Right kidney (tissue), 1 donor: ENCODE measurements around the gene TEAD1.
"Not testable (repeated sequence)": the region's sequence is repeated elsewhere in the genome, so short reads cannot be mapped to it uniquely, and the experiment has no call there.

ENCODE experiments used
- DNase-seq: peaks from one replicate; pipeline ENCODE4 v3.0.0-alpha.2; 2016

Gene TEAD1

DNA sequence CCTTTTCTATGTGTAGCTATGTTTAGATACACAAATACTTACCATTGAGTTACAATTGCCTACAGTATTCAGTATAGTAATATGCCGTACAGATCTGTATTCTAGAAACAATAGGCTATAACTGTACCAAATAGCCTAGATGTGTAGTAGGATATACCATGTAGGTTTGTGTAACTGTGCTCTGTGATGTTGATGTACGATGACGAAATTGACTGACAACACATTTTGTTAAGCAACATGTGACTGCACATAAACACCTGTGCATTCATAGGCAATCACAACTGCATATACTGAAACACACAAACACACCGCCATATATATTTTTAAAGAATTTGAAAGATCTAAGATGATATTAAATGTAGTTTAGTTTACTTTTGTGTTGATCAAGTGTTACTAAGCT is 60.4 kb downstream of the TEAD1 start:
- no peak for DNase-seq

DNA sequence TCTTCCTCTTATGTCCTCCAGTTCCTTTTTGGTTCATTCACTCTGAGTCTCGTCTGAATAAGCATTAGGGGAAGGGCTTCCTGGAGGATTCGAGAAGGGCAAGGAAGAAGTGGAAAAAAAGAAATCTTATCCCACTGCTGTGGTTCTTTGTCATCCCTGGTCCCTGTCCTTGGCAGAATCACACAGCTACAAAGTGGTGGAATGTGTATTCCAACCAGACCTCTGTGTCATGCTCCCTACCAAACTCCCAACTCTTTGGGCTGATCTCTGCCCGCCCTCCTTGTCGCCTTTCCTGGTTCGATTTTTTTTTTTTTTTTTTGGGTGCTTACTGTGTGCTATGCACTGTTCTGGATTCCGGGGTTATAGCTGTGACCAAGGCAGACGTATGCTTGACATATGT is 61.0 kb downstream of the TEAD1 start:
- DNase-seq = no peak

DNA sequence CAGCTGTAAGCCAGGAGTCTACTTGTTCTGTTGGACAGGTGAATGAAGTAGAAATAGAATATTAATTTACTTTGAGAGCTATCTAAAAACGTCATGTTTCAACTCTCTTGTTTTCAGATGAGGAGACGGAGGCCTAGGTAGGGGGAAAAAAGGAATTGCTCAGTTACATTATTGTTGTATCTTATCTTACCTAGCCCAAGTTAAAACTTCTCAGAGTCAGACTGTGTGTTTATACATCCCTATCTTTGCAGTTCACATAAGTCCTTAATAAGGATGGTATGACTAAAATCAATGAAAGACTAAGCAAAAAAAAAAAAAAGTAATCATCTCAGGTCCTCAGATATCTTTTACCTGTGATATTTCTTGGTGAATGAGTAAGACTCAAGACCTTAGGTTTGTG is 62.8 kb downstream of the TEAD1 start:
- DNase-seq = no peak

DNA sequence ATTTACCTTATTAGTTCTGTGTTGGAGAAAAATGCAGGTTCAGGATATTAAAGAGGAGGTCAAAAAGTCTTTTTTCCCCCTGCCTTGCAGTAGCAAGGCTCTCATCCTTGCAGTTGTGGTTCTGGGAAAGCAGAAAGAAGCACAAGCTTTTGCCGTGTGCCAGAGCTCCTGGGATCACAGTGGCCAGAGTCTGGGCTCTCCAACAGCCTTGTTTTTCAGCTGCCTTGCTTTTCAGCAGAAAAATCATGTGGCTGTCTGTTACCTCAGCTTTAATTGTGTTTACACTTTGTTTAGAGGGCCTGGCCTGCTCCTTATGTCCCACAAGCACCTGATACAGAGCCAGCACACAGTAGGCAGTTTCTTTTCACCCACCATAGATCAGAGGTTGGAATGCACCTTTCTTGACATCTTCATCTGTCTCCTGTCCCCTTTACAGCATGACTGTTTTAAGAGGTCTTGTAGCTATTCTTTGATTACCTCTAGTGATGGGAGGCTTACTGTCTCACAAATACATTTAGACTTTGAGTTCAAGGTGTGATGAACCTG is 67.5 kb downstream of the TEAD1 start:
- DNase-seq = no peak

DNA sequence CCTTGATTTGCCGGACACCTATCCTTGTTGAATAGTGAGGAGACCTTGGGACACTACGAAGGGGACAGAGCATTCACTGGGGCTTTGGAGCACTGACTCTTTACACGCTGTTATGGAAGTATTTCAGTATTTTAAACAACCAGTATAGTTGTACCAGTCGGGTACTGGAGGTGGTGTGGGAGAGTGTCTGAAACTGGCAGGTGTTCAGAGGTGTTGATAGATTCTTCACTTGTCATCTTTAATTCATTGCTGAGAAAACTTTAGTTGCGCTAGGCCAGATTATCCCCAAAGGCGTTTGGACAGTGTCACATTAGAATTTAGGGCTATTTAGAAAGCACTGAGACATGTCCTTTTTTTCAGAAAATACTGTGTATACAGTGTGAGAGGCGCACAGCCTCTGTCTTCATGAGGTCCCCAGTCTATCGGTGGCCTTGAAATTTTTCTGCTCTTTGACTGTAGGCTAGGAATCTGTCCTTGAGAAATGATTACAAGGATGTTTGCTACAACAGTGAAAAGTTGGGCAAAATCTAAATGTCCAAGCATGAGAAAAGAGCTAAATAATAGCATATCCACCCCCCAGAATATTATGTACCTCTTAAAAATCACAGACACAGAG is 69.7 kb downstream of the TEAD1 start:
- DNase-seq = peak; percentile 16

GRCh38 chr11:12744826-12745502 is 70.7 kb downstream of the TEAD1 start:
- DNase-seq = peak; percentile 55

DNA sequence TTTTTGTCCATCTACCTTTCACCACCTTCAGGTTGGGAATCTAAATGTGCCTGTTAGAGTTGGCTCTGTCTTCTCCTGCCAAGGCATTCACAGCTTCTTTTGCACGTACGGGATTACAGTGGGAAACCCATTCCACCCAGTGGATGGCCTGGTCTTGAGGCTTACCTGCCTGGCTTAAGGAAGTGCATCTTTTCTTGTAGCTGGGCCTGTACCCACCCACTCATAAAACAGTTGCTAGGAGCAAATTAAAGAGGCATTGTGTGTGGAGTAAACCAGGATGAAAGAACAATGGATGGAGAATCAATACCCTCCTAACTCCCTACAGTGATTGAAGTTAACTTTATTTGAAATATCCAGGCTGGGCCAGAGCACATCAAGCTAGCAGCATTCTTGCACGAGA is 71.6 kb downstream of the TEAD1 start:
- no peak for DNase-seq

DNA sequence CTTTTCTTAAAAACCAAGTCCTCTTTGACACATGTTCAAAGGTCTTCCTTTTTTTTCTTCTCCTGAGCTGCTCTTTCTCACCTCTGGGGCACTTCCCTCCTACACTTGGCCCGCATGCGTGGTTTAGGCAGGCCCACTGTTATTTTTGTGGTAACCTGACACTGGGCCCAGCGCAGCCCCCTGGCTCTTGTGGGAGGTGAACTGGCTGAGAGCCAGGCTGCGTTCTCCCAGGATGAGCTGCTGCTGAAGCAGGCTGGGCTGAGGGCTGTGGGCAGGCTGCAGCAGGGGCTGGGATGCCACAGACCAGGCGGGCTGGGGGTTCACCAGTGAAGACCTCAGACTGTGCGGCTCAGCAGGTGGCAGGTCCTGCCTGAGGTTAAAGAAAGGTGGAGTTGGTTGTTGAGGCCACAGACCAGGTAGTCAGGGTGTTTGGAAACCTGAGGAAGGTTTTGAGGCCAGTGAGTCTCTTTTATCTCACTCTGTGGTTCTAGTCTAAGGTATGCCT is 72.4 kb downstream of the TEAD1 start:
- DNase-seq = peak; percentile 74

DNA sequence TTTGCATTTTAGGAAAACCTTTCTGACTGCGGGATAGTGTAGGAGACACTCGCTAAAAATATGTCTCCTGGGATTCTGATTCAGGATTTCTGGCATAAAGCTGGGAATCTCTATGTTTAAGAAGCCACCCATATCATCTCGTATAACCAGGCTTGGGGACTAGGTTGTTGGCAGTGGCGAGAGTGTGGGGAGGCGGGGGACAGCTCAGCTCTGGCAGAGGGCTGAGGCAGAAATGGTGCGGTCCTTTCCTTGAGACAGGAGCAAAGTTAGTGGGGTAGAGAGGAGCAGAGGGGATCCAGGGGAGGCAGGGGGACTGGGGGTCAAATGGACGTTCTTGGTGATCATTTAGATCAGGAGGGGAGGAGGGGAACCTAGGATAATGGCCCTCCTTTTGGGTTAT is 74.3 kb downstream of the TEAD1 start:
- DNase-seq = no peak

DNA sequence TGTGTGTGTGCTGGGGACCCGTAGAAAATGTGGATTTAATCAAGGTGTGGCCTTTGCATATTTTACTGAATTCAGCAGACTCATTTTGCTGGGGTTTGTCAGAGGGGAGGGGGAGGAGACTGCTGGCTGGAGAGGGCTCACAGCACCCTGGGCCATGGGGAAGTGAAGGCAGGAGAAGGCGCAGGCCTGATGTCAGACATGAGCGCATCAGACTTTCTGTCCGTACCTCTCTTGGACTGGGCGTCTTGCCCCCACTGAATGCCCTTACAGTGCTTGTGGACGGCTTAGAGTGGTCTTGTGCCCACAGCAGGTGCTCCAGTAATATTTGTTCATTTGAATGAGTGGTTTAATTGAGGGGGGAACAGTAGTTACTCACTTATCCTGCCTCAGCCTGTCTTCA is 75.2 kb downstream of the TEAD1 start:
- DNase-seq = no peak

GRCh38 chr11:12750181-12750580 is 76.0 kb downstream of the TEAD1 start:
- DNase-seq = no peak

GRCh38 chr11:12752868-12753524 is 78.8 kb downstream of the TEAD1 start:
- no peak for DNase-seq

- DNase-seq = no peak
These were observed 79.8 kb downstream of the TEAD1 start for GRCh38 chr11:12754021-12754420.

DNA sequence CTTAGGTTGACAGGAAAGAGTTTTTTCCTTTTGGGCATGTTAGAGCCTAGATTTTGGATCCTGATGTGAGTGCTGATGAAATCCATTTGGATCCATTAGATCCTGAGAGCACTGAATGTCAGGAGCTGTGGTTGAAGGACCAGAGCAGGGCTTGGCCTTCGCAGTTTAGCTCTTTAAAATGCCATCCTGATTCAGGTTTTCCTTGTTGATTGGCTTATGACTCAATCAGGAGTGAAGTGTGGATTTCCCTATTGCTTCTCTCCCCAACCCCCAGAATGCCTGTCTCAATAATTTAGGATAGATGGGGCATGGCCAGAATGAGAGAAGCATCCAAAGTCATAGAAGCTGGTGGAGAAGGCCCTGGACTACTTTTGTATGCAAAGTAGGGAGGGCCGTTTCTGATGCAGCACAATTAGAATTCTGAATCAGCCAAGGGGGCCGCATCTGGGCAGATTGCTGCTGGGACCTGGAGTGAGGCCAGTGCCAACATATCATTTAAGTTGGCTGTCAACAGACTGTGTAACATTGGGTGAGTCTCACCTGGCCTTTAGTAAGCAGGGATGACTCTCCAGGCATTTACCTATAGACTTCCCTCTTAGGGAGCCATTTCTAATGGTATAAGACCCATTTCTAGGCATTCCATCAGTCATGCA is 80.5 kb downstream of the TEAD1 start:
- no peak for DNase-seq

GRCh38 chr11:12755510-12756453 is 81.6 kb downstream of the TEAD1 start:
- no peak for DNase-seq

DNA sequence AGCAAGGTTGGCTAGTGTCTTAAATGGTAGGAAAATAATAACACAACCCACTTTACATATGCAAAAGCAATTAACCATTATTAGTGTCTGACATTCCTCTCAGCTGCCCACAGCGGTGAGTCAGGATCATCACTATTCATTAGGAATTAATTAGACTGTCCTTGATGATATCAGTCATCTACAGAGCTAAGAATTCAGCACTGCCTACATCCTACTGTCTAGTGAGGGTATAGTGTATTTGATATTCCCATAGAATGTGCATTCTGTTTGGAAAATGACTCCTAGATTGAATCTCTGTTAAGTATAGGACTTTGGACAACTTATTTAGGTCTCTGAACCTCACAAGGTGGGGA is 82.2 kb downstream of the TEAD1 start:
- DNase-seq = no peak

GRCh38 chr11:12756867-12757266 is 82.6 kb downstream of the TEAD1 start:
- no peak for DNase-seq

DNA sequence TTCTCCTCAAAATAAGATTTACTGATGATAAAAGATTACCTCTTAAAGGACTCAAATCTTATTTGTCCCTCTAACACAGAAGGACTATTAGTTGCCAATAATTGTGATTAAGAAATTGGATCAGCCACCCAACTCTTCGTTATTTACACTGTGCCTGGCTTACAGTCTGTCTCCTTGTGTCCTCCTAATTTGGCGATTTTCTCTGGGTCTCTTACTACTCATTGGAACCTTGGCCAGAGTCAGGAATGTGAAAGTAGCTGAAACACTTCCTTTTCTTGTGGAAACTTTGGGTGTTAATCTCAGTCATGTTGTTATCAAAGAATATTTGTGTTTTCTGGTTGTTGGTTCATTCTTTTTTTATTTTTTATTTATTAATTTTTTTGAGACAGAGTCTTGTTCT is 83.2 kb downstream of the TEAD1 start:
- no peak for DNase-seq

DNA sequence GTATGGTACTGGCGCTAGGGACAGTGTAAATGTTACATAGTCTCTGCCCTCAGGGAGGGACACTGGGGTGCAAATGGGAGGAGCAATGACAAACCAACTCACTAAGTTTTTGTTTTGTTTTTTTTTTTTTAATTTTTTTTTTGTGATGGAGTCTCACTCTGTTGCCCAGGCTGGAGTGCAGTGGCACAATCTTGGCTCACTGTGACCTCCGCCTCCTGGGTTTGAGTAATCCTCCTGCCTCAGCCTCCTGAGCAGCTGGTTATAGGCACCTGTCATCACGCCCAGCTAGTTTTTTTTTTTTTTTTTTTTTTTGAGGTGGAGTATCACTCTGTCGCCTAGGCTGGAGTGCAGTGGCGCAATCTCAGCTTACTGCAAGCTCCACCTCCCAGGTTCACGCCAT is 83.9 kb downstream of the TEAD1 start:
- DNase-seq = not testable (repeated sequence)

GRCh38 chr11:12761029-12761428 is 86.8 kb downstream of the TEAD1 start:
- no peak for DNase-seq

DNA sequence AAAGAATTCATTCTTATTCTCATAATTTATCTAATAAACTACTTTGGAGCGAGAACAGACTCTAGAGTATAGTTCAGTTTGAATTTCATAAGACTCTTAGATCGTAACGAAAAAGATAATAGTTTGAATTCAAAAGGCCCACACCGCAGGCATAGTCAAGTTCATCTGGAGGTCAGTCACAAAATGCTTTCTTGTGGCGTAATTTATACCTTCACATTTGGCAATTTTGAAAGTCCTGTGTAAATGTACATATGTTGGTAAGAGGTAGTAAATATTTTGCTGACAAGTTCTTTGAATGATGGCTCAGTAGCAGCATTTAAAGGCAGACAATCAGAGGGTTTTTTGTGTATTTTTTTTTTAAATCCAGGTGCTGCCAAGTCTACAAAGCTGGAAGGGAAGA is 88.1 kb downstream of the TEAD1 start:
- no peak for DNase-seq
